ENCODE measurements around the gene DOCK3.
"Not testable (repeated sequence)": the region's sequence is repeated elsewhere in the genome, so short reads cannot be mapped to it uniquely, and the experiment has no call there.

DOCK3 gene

GRCh38 chr3:51304230-51304629 is 629.5 kb downstream of the DOCK3 start:
- Histone ChIP-seq H3K4me3 (replicated peaks; ENCODE audit: insufficient read depth, low read length) (no peak overlapping the region), H3K27ac (replicated peaks) (no peak overlapping the region), H3K27me3 (ENCODE audit: insufficient read depth, poor library complexity, severe bottlenecking) (peaks cover 2% of the 10 kb centered on the region)
- DNase-seq (ENCODE audit: low read depth in 1 of 2, low spot score in 1 of 2), result no peak
- TF ChIP-seq CTCF (IDR thresholded peaks at IDR 0.05; ENCODE audit: insufficient read depth, low read length) (no peak), POLR2AphosphoS5 (IDR thresholded peaks at IDR 0.05; ENCODE audit: low read depth) (no peak), GABPA (IDR thresholded peaks at IDR 0.05; ENCODE audit: low read depth) (no peak), REST (IDR thresholded peaks at IDR 0.05; ENCODE audit: insufficient replicate concordance, low read depth) (no peak), SPI1 (IDR thresholded peaks at IDR 0.05; ENCODE audit: borderline replicate concordance, low read depth) (no peak)

- Histone ChIP-seq H3K27ac (replicated peaks) (no peak overlapping the region), H3K27me3 (ENCODE audit: insufficient read depth, poor library complexity, severe bottlenecking) (peaks cover 2% of the 10 kb centered on the region), H3K4me3 (replicated peaks; ENCODE audit: insufficient read depth, low read length) (no peak overlapping the region)
- TF ChIP-seq CTCF (IDR thresholded peaks at IDR 0.05; ENCODE audit: insufficient read depth, low read length) (no peak), POLR2AphosphoS5 (IDR thresholded peaks at IDR 0.05; ENCODE audit: low read depth) (no peak)
- DNase-seq (ENCODE audit: low read depth in 1 of 2, low spot score in 1 of 2), result no peak
Observed at GRCh38 chr3:51306093-51306492, 631.4 kb downstream of the DOCK3 start.

- DNase-seq (ENCODE audit: low read depth in 1 of 2, low spot score in 1 of 2), result no peak
- TF ChIP-seq SPI1 (IDR thresholded peaks at IDR 0.05; ENCODE audit: borderline replicate concordance, low read depth) (no peak), POLR2AphosphoS5 (IDR thresholded peaks at IDR 0.05; ENCODE audit: low read depth) (no peak), CTCF (IDR thresholded peaks at IDR 0.05; ENCODE audit: insufficient read depth, low read length) (no peak), GABPA (IDR thresholded peaks at IDR 0.05; ENCODE audit: low read depth) (no peak), REST (IDR thresholded peaks at IDR 0.05; ENCODE audit: insufficient replicate concordance, low read depth) (no peak)
- H3K4me3 ChIP-seq (replicated peaks; ENCODE audit: insufficient read depth, low read length), result no peak overlapping the region
- H3K27ac ChIP-seq (replicated peaks), result no peak overlapping the region
- H3K27me3 ChIP-seq (ENCODE audit: insufficient read depth, poor library complexity, severe bottlenecking), result peaks cover 1% of the 10 kb centered on the region
Observed at GRCh38 chr3:51307458-51307857, 632.7 kb downstream of the DOCK3 start.

- not testable (repeated sequence) for H3K27ac ChIP-seq (replicated peaks); DNase-seq (ENCODE audit: low read depth in 1 of 2, low spot score in 1 of 2); H3K27me3 ChIP-seq (ENCODE audit: insufficient read depth, poor library complexity, severe bottlenecking); H3K4me3 ChIP-seq (replicated peaks; ENCODE audit: insufficient read depth, low read length)
Observed at GRCh38 chr3:51307945-51308607, 633.3 kb downstream of the DOCK3 start.

All from HL-60 (cell line).